ENCODE measurements around the gene EIF2S2.

Gene EIF2S2

GRCh38 chr20:34088305-34089174 is 23.5 kb downstream of the EIF2S2 start:
- DNase-seq = no peak

DNA sequence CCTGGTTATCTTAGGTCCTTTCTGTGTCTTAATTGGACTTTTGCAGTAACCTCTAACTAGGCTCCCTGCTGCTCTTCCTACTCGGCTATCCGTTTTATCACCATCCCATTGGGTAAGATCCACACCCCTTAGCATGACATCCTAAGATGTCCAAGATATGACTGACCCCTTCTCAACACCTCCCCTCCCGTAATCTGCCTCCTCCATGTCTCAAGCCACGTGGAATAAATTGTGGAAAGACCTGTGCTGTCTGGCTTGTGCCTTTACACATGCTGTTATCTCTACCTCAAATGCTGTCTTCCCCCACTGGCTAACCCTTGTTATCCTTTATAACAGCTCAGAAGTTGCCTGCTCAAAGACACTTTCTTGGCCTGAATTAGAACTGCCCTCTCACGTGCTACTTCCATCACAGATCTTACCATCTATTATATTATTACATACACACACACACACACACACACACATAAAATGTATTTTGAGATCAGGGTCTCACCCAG is 26.5 kb downstream of the EIF2S2 start:
- DNase-seq = no peak

DNA sequence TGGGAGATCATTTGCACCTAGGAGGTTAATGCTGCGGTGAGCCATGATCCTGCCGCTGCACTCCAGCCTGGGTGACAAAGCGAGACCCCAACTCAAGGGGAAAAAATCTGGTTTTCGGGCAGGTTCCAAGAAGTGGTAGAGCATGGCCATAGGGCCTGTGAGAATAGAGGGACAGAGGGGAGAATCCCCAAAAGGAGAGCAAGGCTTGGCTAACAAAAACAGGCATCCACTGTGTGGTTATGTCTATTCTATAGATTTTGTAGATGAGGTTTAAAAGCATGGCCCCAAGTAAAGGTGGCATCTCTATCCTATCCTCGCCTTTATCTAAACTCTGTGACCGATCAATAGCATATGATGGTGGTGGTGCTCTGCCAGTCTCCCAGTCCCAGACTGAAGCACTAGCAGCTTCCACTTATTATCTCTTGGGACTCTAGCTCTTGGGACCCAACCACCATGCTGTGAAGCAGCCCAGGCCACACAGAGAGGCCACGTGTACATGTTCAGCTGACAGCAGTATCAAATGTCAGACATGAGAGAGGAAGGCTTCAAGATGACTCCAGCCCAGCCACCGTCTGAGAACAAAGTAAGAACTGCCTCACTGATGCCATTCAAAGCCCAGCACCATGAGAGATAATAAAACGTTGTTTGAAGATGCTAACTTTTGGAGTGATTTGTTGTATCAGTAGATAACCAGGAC is 27.7 kb downstream of the EIF2S2 start:
- DNase-seq = no peak

DNA sequence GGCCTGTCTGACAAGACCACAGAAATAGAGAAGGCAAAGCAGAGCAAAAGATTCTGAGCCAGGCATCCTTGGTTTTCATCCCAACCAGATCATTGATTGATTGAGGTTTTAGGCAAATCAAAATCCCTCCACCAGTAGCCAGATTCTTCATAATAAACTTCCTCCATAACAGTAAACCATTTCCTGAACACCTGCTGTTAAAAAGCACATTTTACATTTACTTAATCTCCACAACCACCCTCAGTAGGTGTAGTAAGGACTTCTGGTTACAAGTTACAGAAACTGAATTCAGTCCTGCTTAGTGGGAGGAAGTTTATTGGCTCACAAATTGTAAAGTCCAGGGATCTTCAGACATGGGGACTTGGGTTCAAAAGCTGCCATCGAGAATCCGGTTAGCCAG is 28.3 kb downstream of the EIF2S2 start:
- DNase-seq = no peak

- DNase-seq = no peak
Observed at GRCh38 chr20:34083137-34083536, 28.9 kb downstream of the EIF2S2 start.

DNA sequence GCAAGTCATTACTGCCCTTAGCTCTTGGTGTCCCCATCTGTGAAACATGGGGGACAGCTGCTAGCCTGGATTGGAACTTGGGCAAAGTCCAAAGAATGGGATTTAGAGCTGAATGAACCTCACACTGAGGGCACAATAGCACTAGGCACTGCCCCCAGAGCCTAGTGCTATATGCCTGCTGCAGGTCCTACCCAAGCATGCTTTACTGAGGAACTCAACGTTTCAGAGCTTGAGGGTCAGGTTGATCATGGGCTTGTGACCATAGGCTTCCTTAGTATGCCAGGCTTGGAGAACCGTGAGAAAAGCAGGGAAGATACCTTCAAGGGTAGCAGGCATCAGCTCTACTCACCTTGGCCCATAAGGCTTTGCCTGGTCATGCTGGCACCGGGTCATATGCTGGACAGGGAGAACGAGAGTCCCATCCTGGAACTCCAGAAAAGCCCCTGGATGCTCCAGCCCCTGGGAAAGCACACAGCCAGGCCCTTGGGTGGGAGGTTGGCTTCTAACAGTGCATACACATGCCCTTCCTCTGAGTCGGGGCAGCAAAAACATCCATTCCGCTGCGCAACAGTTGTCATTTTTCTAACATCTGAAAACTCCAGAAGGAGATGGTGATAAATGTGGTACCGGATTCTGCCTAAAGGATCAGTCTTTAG is 29.7 kb downstream of the EIF2S2 start:
- DNase-seq = no peak

GRCh38 chr20:34079818-34080217 is 32.2 kb downstream of the EIF2S2 start:
- no peak for DNase-seq

- DNase-seq = no peak
Observed at GRCh38 chr20:34078540-34078939, 33.5 kb downstream of the EIF2S2 start.

DNA sequence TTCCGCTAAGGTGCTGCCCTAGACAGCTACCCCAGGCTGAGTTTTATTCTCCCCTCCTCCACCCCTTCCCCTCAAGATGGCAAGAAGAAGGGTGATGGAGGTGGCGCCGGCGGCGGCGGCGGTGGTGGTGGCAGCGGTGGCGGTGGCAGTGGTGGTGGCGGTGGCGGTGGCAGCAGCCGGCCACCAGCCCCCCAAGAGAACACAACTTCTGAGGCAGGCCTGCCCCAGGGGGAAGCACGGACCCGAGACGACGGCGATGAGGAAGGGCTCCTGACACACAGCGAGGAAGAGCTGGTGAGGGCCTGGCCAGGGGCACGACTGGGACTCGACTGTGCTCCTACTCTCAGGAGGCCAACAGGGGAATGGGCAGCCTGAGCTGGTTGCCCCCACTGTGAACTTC is 35.1 kb downstream of the EIF2S2 start:
- DNase-seq = no peak

DNA sequence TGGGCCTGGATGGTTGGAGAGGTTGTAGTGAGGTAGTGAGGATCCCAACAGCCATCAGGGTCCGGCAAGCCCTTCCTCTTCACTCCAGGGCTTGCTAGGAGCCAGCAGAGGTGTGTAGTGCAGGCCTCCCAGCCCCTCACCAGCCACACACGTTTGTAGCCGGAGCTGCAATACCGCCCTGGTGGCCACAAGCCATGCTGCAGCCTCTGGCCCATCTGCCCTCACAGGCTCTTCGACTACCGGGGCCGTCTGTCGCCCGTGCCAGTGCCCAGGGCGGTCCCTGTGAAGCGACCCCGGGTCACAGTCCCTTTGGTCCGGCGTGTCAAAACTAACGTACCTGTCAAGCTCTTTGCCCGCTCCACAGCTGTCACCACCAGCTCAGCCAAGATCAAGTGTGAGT is 36.4 kb downstream of the EIF2S2 start:
- DNase-seq = no peak

DNA sequence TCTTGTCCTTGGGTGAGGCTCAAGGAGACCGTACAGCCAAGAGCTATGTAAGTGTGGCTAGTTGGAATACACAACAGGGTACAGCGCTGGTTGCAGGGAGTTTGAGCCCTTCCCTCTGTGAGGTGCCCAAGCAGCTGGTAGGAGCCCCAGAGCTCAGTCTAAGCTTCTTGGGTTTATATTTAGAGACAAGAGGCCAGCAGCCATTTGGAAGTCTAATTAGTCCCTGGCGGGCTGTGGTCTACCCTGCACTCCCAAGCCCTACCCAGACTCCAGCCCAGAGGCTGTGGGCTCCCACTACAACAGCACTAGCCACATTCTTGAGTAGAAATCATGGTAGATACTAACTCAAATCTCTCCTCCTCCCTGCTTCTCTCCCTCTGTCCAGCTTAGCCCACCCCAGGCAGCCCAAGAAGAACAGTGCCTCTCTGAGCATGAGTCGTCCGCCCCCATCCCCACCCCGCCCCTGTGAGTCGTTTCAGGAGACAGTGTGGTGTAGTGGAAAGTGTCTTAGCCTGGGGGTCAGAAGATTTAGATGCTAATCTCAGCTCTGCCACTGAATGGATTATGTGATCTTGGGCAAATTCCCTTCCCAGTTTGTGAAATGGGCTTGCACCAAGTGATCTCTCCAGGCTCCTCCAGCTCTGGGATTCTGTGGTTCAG is 37.8 kb downstream of the EIF2S2 start:
- no peak for DNase-seq

- DNase-seq = no peak
Observed at GRCh38 chr20:34072778-34073177, 39.3 kb downstream of the EIF2S2 start.

- DNase-seq = no peak
Observed at GRCh38 chr20:34072076-34072475, 40.0 kb downstream of the EIF2S2 start.

- no peak for DNase-seq
Observed at GRCh38 chr20:34070859-34071258, 41.2 kb downstream of the EIF2S2 start.

- DNase-seq = no peak
Observed at GRCh38 chr20:34070079-34070439, 42.0 kb downstream of the EIF2S2 start.

DNA sequence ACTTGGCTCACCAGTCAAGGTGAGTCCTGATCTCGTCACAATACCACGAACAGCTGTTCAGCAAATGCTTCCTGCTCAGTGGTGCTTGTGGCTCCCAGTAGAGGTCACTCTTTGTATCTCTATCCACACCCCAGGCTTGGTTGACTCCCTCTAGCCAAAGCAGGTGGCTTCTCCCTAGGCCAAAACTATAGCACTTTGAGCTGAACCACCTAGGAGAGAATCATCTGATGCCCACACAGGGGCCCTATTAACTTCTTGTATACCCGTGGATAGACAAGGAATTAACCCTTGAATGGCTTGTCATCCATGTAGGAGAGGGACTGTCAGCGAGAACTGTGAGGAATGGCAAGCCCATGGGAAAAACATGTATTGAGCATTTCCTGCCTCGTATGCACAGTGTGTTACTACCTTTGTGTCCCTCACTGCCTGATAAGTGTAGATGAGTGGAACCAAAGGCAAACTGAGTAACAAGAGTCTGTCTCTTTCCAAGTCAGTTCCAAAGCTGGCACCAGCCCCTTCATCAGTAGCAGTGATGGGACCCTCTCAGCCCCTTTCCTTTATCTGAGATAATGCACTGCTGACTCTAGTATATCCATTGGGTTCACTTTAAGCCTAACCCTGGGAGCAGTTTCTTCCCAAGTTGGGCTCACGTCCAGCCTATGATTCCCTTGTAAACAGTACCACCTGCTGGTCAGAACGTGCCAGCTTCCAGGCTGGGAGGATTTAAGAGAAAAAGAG is 42.5 kb downstream of the EIF2S2 start:
- no peak for DNase-seq

DNA sequence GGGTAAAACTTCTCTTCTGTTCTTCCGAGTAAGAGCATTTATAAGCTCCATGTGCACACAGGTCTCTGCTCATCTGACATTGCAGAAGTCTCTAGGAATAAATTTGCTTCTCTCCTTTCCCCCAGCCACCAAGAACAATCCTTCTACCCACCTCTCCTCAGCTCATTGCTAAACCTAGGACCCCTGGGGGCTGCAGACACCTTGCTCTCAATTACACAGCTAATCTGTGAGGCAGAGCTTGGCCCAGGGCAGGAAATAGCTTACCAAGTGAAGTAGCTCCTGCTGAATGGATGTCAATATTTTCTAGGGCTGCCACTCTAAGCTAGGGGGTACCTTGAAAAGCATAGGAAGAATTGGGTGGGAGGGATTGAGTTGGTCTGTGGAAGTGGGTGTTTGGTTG is 44.0 kb downstream of the EIF2S2 start:
- no peak for DNase-seq

- peak; percentile 30 for DNase-seq
Observed at GRCh38 chr20:34066476-34067090, 45.5 kb downstream of the EIF2S2 start.

DNA sequence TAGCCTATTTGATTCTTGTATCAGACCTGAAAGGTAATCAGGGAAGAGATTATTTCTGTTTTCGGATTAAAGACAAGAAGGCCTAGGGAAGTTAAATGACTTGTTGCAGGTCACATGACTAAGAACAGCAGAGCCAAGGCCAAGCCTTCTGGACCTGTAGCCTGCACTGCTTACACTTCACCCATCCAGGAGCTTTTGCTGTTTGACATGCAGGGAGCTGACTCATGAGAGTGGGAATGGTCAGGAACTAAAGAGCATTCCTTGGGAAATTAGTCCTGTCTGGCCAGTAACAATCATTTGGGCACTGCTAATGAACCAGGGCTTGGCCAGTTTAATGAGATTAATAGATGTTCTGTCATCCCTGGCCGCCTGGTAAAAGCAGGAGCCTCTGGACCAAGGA is 46.8 kb downstream of the EIF2S2 start:
- DNase-seq = peak; percentile 17

DNA sequence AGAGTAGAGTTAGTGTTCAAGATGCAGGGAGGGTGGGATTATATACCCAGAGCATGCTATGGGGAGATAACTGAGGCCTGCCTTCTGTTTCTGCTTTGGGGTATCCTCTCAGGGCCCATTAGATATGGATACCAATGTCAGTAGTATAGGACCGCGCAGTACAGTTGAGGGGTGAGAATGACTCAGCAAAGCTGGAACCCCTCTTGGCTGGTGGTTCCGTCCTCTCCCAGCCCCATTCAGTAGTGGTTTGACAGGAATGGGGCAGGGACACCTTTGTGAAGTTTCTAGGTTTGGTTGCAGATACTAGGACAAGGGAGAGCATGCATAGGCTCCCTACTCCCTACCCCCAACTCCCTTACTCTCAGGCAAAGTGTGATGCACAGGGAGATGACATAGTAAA is 47.8 kb downstream of the EIF2S2 start:
- no peak for DNase-seq

GRCh38 chr20:34062570-34063482 is 49.2 kb downstream of the EIF2S2 start:
- DNase-seq = no peak
